ENCODE measurements around the gene LIPM.

GRCh38 chr10:88788924-88789323 is 13.6 kb upstream of the LIPM start:
- TF ChIP-seq CTCF (IDR thresholded peaks at IDR 0.05; ENCODE audit: borderline replicate concordance, extremely low read depth, low read length, poor library complexity, severe bottlenecking): no peak
- TF ChIP-seq EZH2 (IDR thresholded peaks at IDR 0.05; ENCODE audit: borderline replicate concordance, low read depth, low read length, severe bottlenecking): no peak
